Naive thymus-derived CD8-positive, alpha-beta T cell (primary cell): Measurements from ENCODE around the gene LHB. TPM values are rescaled to one million over a fixed set of nuclear protein-coding genes. Genes with fewer than 3 reads are reported as not detected.

ENCODE experiments used
- ATAC-seq, 2 donors: fragments of 150-1000 bp; cut with Tn5 transposase in 1 of 2; sonication (Bioruptor Pico), chemical (Tn5 transposase) in 1 of 2; 1 replicate in 1 of 2; 2 replicates in 1 of 2; pipeline ENCODE4 v1.10.0; 2021; ENCODE audit warnings: mild to moderate bottlenecking in 2 of 2, moderate library complexity in 2 of 2
- POLR2A ChIA-PET: fragments of 350-600 bp; sonication (Branson Sonifier 250); formaldehyde crosslinking; loops from one replicate; lab custom pipeline; 2021; ENCODE audit warnings: antibody characterized with exemption; lab: Charles Lee
- DNase-seq, 10 donors: peaks; one replicate each; pipeline versions ENCODE4 v3.0.0 to v3.0.0-alpha.2; 2020 to 2022
- H3K27ac Mint-ChIP-seq, 10 donors: one replicate each; pipeline ENCODE4 v1.8.0; 2020 to 2022; ENCODE audit warnings: mild to moderate bottlenecking in 10 of 10, mixed read lengths in 10 of 10, moderate library complexity in 4 of 10, inconsistent platforms in 1 of 10
- H3K27me3 Mint-ChIP-seq, 5 donors: one replicate each; pipeline ENCODE4 v1.8.0; 2021 to 2022; ENCODE audit warnings: mixed read lengths in 5 of 5
- H3K36me3 Mint-ChIP-seq, 3 donors: one replicate each; pipeline ENCODE4 v1.8.0; 2020 to 2022; ENCODE audit warnings: mixed read lengths in 3 of 3, mild to moderate bottlenecking in 2 of 3, inconsistent platforms in 1 of 3
- H3K4me1 Mint-ChIP-seq, 4 donors: one replicate each; pipeline ENCODE4 v1.8.0; 2021 to 2022; ENCODE audit warnings: mixed read lengths in 4 of 4
- H3K4me3 Mint-ChIP-seq, 10 donors: one replicate each; pipeline ENCODE4 v1.8.0; 2020 to 2022; ENCODE audit warnings: mild to moderate bottlenecking in 10 of 10, mixed read lengths in 10 of 10, moderate library complexity in 6 of 10, inconsistent platforms in 1 of 10
- H3K9me3 Mint-ChIP-seq, 9 donors: one replicate each; pipeline ENCODE4 v1.8.0; 2020 to 2022; ENCODE audit warnings: mixed read lengths in 9 of 9, mild to moderate bottlenecking in 3 of 9, inconsistent platforms in 1 of 9, moderate library complexity in 1 of 9
- polyA plus RNA-seq, 3 donors: library from polyadenylated mRNA; unstranded; fragments of 300-500 nt; fragmentation: Illumina TruSeq; gene quantifications; one replicate each; pipeline ENCODE4 v1.2.3, GENCODE V29; 2021
- total RNA-seq, 8 experiments: library from RNA in 2 of 8; stranded (reverse) in 2 of 8; gene quantifications; one replicate each; pipeline ENCODE4 v1.2.3 and lab custom pipeline; 2021 to 2026

Gene LHB
- total and polyA plus RNA-seq, 5 experiments from 2014 or later = not detected

DNA sequence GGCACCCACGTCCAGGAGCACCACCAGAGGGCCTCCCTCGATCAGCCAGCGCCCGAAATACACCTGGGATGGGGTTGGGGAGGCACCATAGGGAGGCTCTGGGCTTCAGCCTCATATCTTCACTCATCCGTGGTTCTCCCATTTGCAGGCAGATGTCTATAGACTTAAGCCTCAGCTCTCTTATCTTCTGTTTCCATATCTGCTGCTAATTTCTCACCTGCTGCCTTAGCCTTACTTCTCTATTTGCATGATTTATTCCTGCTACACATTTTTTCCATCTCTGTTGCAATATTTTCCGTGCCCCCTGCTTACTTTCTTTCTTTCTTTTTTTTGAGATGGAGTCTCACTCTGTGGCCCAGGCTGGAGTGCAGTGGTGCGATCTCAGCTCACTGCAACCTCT is 29.6 kb downstream of the LHB start:
- H3K9me3 Mint-ChIP-seq = no peaks in the 10 kb centered on the region
- no peak for DNase-seq
- peaks cover 0 to 39% (median 0%) of the 10 kb centered on the region in 3 donors for H3K36me3 Mint-ChIP-seq
- no peak overlapping the region for H3K4me3 Mint-ChIP-seq
- peak overlapping the region in 1 of 10 donors; percentile 45 for H3K27ac Mint-ChIP-seq
- POLR2A ChIA-PET = no interaction called here
- H3K4me1 Mint-ChIP-seq = peaks cover 9 to 21% (median 19%) of the 10 kb centered on the region in 4 donors
- no peaks in the 10 kb centered on the region for H3K27me3 Mint-ChIP-seq
- ATAC-seq = no peak

DNA sequence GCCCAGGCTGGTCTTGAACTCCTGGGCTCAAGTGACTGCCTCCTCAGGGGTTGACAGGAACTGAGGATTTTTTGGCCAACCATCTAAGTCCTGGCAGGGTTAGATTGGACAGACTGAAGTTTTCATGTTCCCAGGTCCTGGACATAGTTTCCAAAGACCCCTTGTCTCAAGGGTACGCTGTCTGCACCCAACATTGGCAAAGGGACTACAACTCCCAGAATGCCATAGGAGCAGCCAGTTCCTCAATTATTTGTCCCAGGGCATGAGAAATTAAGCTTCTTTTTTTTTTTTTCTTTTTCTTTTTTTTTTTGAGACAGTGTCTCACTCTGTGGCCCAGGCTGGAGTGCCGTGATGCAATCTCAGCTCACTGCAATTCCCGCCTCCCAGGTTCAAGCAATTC is 30.7 kb downstream of the LHB start:
- POLR2A ChIA-PET = interaction anchor here (0.7 kb wide), 1 partner anchor 1742 kb away, joined by 4 read pairs; no protein-coding TSS in a partner anchor
- H3K4me3 Mint-ChIP-seq = no peak overlapping the region
- peaks cover 3 to 16% (median 11%) of the 10 kb centered on the region in 4 donors for H3K4me1 Mint-ChIP-seq
- no peaks in the 10 kb centered on the region for H3K27me3 Mint-ChIP-seq
- H3K27ac Mint-ChIP-seq = no peak overlapping the region
- H3K9me3 Mint-ChIP-seq = no peaks in the 10 kb centered on the region
- no peak for ATAC-seq
- H3K36me3 Mint-ChIP-seq = peaks cover 0 to 50% (median 3%) of the 10 kb centered on the region in 3 donors
- DNase-seq = no peak

DNA sequence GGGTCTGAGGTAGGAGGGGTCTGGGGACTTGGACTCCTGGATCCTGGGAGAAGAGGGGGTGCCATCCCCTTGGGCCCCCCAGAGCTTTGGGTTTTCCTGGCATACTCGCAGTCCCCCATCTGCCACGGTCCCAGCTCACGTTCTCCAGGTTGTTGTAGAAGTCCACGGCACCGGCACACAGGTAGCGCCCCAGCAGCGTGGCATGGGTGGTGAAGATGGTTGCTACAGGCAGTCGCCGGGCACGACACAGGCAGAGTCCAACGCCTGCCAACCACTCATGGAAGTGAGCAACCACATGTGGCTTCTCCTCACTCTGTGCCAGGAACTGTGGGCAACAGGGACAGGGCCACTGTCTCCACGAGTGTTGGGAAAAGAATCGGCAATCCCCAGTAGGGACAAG is 31.2 kb downstream of the LHB start:
- Mint-ChIP-seq H3K27ac (no peak overlapping the region), H3K4me1 (peaks cover 3 to 12% (median 7%) of the 10 kb centered on the region in 4 donors), H3K9me3 (no peaks in the 10 kb centered on the region), H3K4me3 (no peak overlapping the region), H3K27me3 (no peaks in the 10 kb centered on the region), H3K36me3 (peaks cover 0 to 54% (median 3%) of the 10 kb centered on the region in 3 donors)
- DNase-seq (no peak), ATAC-seq (no peak)
- POLR2A ChIA-PET = no interaction called here

DNA sequence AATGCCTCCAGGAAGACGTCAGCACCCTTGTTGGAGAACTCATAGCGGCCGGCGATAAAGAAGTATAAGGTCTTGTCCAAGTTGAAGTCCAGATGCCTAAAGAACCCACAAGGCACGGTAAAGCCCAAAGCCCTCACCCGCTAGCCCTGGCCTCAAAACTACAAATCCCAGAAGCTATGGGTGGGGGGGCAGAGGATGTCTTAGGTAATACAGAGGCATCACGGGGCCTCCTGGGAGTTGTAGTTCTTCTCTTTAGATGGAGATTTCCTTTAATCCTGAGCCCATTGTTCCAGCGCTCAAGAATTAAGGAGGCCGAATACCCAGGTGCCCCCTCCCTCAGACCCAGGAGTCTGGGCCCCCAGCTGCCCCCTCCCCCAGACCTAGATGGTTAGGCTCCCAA is 34.6 kb downstream of the LHB start:
- POLR2A ChIA-PET = interaction anchor here (0.6 to 1.2 kb wide), 3 partner anchors 11 to 108 kb away, joined by 3 to 5 read pairs (median 3); partner anchors contain the start of genes GYS1 and RUVBL2
- ATAC-seq = peak in 1 of 2 donors; percentile 48
- no peak for DNase-seq
- no peaks in the 10 kb centered on the region for H3K9me3 Mint-ChIP-seq
- H3K4me1 Mint-ChIP-seq = peaks cover 0 to 2% (median 0%) of the 10 kb centered on the region in 4 donors
- no peaks in the 10 kb centered on the region for H3K27me3 Mint-ChIP-seq
- no peak overlapping the region for H3K4me3 Mint-ChIP-seq
- peaks cover 0 to 45% (median 3%) of the 10 kb centered on the region in 3 donors for H3K36me3 Mint-ChIP-seq
- no peak overlapping the region for H3K27ac Mint-ChIP-seq

DNA sequence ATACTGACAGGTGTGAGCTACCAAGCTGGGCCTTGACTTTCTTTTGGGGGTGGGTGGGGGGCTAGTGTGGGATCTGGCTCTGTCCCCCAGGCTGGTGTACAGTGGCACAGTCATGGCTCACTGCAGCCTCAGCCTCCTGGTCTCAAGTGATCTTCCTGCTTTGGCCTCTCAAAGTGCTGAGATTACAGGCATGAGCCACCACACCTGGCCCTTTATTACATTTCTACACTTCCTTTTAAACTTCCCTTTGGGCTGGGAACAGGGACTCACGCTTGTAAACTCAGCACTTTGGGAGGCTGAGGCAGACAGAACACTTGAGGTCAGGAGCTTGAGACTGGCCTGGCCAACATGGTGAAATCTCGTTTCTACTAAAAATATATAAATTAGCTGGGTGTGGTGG is 39.8 kb downstream of the LHB start:
- Mint-ChIP-seq H3K9me3 (no peaks in the 10 kb centered on the region), H3K27ac (no peak overlapping the region), H3K36me3 (peaks cover 0 to 37% (median 5%) of the 10 kb centered on the region in 3 donors), H3K4me1 (peaks cover 0 to 3% (median under 1%) of the 10 kb centered on the region in 4 donors), H3K4me3 (no peak overlapping the region), H3K27me3 (no peaks in the 10 kb centered on the region)
- ATAC-seq = no peak
- no peak for DNase-seq
- POLR2A ChIA-PET = interaction anchor here (1.0 to 3.0 kb wide), 3 partner anchors 12 to 16 kb away, joined by 4 to 29 read pairs (median 7); partner anchors contain the start of genes FTL, GYS1 and RUVBL2

DNA sequence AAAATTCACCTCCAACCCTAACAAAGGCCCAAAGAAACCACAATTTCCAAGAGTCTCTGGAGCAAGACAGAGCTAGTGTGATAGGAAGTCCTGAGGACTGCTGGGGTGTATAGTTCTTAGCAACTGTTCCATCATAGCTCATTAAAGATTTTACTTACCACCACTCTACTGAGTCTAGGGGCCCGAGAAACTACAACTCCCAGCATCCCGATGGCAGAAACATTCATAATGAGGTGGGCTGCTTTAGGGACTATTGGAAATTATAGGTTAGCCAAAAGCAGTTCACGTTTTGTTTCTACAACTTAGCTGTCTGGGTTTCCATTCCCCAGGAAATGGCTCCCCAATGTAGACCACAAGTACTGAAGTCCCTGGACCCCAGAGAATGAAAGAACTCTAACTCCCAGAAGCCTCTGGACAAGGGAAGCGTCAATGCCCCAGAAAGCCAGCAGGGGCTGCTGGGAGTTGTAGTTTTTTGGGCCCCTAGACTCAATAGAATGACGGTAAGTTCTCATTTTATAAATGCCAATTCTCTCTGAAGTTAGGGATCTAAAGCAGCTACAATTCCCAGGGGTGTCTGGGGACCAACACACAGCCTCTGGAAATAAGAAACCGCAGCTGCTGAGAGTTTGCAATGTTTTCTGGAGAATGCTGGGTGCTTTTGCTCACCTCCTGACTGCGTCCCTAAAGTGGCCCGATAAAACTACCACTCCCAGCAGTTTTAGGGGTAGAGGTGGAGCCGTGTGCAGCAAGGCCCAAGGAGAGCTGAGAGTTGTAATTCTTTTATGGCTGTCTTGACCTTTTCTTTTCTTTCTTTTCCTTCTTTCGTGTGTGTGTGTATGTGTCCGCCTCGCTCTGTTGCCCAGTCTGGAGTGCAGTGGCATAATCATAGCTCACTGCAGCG is 40.7 kb downstream of the LHB start:
- POLR2A ChIA-PET = interaction anchor here (1.0 to 3.0 kb wide), 3 partner anchors 11 to 17 kb away, joined by 4 to 29 read pairs (median 7); partner anchors contain the start of genes FTL, GYS1 and RUVBL2
- Mint-ChIP-seq H3K36me3 (peaks cover 0 to 29% (median 4%) of the 10 kb centered on the region in 3 donors), H3K4me1 (peaks cover 0 to 3% (median 1%) of the 10 kb centered on the region in 4 donors), H3K9me3 (no peaks in the 10 kb centered on the region), H3K4me3 (no peak overlapping the region), H3K27ac (peak overlapping the region in 1 of 10 donors; percentile 61), H3K27me3 (no peaks in the 10 kb centered on the region)
- peak in 5 of 10 donors; percentile 29 to 60 (median 46) for DNase-seq
- peak; percentile 80 to 90 for ATAC-seq

DNA sequence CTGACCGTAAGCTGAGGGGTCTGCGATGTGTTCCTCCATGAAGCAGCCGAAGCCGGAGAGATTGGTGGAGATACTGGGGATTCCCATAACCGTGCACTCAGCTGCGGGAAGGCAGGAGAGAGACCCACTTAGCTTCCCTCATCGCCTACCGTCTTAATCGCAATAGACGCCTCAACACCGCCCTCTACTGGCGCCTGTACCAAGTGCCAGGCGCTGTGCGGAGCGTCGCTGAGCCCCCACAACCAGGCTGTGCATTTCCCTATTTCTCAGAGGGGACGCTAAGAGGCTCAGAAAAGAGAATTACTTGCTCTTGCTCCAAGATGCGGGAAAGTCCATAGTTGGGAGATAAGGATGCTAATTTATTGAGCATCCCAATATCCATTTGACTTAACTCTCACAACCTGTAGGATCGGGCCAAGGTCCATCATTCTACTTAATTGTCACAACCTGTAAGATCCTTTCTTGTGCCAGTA is 45.9 kb downstream of the LHB start:
- H3K27ac Mint-ChIP-seq = peak overlapping the region in 1 of 10 donors; percentile 60
- H3K9me3 Mint-ChIP-seq = no peaks in the 10 kb centered on the region
- DNase-seq (peak; percentile 65 to 88 (median 80)), ATAC-seq (peak; percentile 88 to 96)
- POLR2A ChIA-PET = interaction anchor here (0.6 to 1.7 kb wide), 8 partner anchors 9 to 183 kb away, joined by 3 to 9 read pairs (median 4); partner anchors contain the start of gene PPP1R15A
- peaks cover 2 to 29% (median 24%) of the 10 kb centered on the region in 4 donors for H3K4me1 Mint-ChIP-seq
- peaks cover 0 to 46% (median 17%) of the 10 kb centered on the region in 3 donors for H3K36me3 Mint-ChIP-seq
- no peak overlapping the region for H3K4me3 Mint-ChIP-seq
- H3K27me3 Mint-ChIP-seq = no peaks in the 10 kb centered on the region

DNA sequence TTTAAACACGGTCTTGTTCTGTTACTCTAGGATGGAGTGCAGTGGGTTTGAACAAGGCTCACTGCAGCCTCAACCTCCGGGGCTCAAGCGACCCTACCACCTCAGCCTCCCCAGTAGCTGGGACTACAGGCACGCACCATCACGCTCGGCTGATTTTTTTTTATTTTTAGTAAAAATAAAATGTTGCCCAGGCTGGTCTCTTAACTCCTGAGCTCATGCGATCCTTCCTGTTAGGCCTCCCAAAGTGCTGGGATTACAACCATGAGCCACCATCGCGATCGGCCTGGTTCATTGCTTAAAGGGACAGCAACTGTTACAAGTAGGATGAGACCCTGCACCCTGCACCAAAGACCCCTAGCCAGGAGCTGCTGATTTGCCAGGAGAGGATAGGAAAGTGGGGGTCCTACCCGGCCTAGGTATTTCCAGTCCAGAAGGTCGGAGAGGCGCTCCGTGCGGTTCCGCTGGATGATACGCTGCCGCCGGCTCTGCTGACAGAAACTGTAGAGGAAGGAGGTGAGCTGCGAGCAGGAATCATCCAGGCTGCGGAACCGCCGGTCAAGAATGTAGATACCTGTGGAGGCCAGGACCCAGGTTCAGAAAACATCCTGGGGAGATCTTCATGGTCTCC is 46.6 kb downstream of the LHB start:
- no peak for DNase-seq
- Mint-ChIP-seq H3K27me3 (no peaks in the 10 kb centered on the region), H3K4me3 (no peak overlapping the region), H3K4me1 (peaks cover 7 to 35% (median 30%) of the 10 kb centered on the region in 4 donors), H3K36me3 (peaks cover 0 to 48% (median 19%) of the 10 kb centered on the region in 3 donors), H3K9me3 (no peaks in the 10 kb centered on the region), H3K27ac (no peak overlapping the region)
- POLR2A ChIA-PET = interaction anchor here (0.6 to 1.7 kb wide), 10 partner anchors 9 to 182 kb away, joined by 3 to 9 read pairs (median 4); partner anchors contain the start of genes GYS1, PPP1R15A and RUVBL2
- ATAC-seq = no peak

DNA sequence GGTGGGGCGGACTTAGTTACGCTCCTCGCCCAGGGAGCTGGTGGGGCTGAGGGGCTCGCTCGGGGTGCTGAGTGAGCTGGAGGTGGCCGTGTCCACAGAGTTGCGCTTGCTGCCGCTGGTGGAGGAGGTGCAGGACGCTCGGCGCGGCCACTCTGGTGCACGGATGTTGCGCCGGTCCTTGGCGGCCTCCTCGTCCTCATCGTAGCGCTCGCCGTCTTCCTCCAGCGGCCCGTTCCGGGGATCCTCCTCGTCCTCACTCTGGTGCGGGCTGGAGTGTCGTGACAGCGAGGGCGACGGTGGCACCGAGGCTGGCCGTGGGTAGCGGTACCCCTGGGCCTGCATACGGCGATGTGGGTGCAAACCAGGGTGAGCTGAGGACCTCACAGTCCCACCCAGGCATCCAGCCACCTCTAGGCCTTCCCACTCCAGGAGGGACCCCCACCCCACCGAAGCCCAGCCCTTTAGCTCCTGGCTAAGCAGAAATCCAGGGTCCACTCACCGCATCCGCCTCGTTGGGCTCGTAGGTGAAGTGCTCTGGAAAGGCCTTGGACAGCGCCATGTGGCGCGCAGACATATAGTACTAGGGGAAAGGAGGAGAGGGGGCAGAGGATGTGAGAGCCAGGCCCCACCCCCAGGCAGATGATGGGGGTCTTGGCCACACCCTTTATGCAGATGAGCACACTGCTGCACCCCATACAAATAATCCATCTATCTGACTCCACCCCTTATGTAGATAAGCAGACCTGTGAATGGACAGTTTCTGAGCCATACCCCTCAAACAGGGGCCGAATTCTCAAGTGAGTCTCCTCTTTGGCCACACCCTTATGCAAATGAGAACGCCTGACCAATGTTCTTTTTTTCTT is 47.4 kb downstream of the LHB start:
- no peak for ATAC-seq
- H3K36me3 Mint-ChIP-seq = peaks cover 0 to 48% (median 19%) of the 10 kb centered on the region in 3 donors
- no peaks in the 10 kb centered on the region for H3K27me3 Mint-ChIP-seq
- no peak overlapping the region for H3K27ac Mint-ChIP-seq
- H3K9me3 Mint-ChIP-seq = no peaks in the 10 kb centered on the region
- DNase-seq = no peak
- POLR2A ChIA-PET = interaction anchor here (0.6 to 1.7 kb wide), 6 partner anchors 8 to 181 kb away, joined by 3 to 8 read pairs (median 4); partner anchors contain the start of genes GYS1 and RUVBL2
- peaks cover 10 to 43% (median 35%) of the 10 kb centered on the region in 4 donors for H3K4me1 Mint-ChIP-seq
- H3K4me3 Mint-ChIP-seq = no peak overlapping the region

DNA sequence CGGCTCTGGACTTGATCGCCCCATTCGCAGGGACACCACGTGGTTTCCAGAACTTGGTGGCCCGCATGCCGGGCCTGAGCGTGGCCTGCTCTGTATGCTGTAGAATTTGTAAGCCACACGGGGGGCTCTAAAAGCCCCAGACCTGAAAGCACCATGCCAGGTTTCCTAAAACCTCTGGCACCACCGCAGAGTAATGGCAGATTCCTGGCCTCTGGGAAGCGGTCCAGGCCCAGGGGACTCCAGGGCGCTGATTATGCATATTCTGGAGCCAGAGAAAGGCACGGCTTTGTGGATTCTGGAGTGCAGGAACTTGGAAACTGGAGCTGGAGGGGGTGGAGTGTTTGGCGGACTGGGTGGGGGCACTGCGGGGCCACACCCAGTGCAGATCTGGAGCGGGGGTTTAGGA is 48.1 kb downstream of the LHB start:
- Mint-ChIP-seq H3K36me3 (peaks cover 0 to 46% (median 19%) of the 10 kb centered on the region in 3 donors), H3K4me1 (peaks cover 16 to 50% (median 42%) of the 10 kb centered on the region in 4 donors), H3K4me3 (no peak overlapping the region)

DNA sequence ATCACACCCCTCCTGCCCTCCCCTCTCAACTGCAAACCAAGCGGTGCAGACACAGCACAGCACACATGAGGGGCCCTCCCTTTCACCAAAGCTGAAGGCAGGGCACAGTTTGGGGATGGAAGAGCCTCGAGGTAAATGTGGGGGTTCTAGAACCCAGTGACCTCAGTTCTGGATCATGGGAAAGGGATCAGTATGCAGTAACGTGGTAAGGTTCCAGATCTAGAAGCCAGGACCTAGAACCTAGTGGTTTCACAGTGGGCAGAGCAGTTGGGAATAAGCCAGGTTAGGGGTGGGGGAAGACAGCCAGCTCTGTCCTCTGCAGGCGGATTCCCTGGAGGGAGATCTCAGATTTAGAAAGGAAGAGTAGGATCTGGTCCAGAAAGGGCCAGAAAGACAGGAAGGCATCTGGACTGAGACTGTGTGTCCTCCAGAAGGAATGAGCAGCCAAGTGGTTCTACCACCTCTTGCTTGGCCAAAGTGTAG is 48.7 kb downstream of the LHB start:
- POLR2A ChIA-PET = interaction anchor here (0.9 to 5.3 kb wide), 4 partner anchors 25 to 96 kb away, joined by 4 to 53 read pairs (median 6); partner anchors contain the start of genes GYS1, PPP1R15A and RUVBL2
- DNase-seq = no peak
- Mint-ChIP-seq H3K4me3 (peak overlapping the region in 1 of 10 donors; percentile 34), H3K9me3 (no peaks in the 10 kb centered on the region), H3K36me3 (peaks cover 0 to 46% (median 19%) of the 10 kb centered on the region in 3 donors), H3K27me3 (no peaks in the 10 kb centered on the region), H3K27ac (peak overlapping the region in 2 of 10 donors; percentile 14 to 56), H3K4me1 (peaks cover 20 to 56% (median 48%) of the 10 kb centered on the region in 4 donors)
- ATAC-seq = no peak

More for the DNA sequence above, 48.1 kb downstream of the LHB start:
- no peaks in the 10 kb centered on the region for H3K9me3 Mint-ChIP-seq
- H3K27ac Mint-ChIP-seq = peak overlapping the region in 1 of 10 donors; percentile 2
- no peak for ATAC-seq
- POLR2A ChIA-PET = interaction anchor here (0.6 kb wide), 1 partner anchor 90 kb away, joined by 4 read pairs; no protein-coding TSS in a partner anchor
- DNase-seq = no peak
- H3K27me3 Mint-ChIP-seq = no peaks in the 10 kb centered on the region
